Measurements from ENCODE around the gene TYMP.

GRCh38 chr22:50576070-50576469, 46.3 kb upstream of the TYMP start:
- TF ChIP-seq EZH2 (IDR thresholded peaks at IDR 0.05; ENCODE audit: borderline replicate concordance, low read length): no peak
- TF ChIP-seq, protein P1, sequence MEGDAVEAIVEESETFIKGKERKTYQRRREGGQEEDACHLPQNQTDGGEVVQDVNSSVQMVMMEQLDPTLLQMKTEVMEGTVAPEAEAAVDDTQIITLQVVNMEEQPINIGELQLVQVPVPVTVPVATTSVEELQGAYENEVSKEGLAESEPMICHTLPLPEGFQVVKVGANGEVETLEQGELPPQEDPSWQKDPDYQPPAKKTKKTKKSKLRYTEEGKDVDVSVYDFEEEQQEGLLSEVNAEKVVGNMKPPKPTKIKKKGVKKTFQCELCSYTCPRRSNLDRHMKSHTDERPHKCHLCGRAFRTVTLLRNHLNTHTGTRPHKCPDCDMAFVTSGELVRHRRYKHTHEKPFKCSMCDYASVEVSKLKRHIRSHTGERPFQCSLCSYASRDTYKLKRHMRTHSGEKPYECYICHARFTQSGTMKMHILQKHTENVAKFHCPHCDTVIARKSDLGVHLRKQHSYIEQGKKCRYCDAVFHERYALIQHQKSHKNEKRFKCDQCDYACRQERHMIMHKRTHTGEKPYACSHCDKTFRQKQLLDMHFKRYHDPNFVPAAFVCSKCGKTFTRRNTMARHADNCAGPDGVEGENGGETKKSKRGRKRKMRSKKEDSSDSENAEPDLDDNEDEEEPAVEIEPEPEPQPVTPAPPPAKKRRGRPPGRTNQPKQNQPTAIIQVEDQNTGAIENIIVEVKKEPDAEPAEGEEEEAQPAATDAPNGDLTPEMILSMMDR (IDR thresholded peaks at IDR 0.05; ENCODE audit: low read length): peak; percentile 20; the same call in 1 of the 2 replicates

All from OCI-LY1 (cell line).